Measurements from ENCODE around the gene MESP2. TPM values are rescaled to one million over a fixed set of nuclear protein-coding genes. Genes with fewer than 3 reads are reported as not detected.
"Not testable (repeated sequence)": the region's sequence is repeated elsewhere in the genome, so short reads cannot be mapped to it uniquely, and the experiment has no call there.

MESP2 gene
- total and polyA plus RNA-seq, 2 of the 8 experiments (the other 6 are each of a cell fraction or from before 2014, with no cell fraction given), result 0.35 to 0.80 TPM

- H3K4me2 ChIP-seq (ENCODE audit: insufficient read depth in 1 of 2, low read depth in 2 of 2, low read length in 2 of 2); H3K79me2 ChIP-seq (ENCODE audit: control insufficient read depth in 1 of 2, insufficient read depth in 2 of 2, low read length in 2 of 2); H2AK5ac ChIP-seq (ENCODE audit: low read depth, low read length); H2BK12ac ChIP-seq (ENCODE audit: low read depth, low read length); H3K27ac ChIP-seq (ENCODE audit: low read depth, low read length); H3K23ac ChIP-seq (ENCODE audit: insufficient read length); H3K36me3 ChIP-seq (ENCODE audit: control insufficient read depth in 2 of 4, insufficient read depth in 4 of 4, low read length in 3 of 4); H2BK20ac ChIP-seq (ENCODE audit: low read length); H3K56ac ChIP-seq (replicated peaks; ENCODE audit: insufficient read length, low read depth, low read length); H3K27me3 ChIP-seq (replicated peaks in 1 of 4; ENCODE audit: control insufficient read depth in 3 of 4, extremely low read depth in 1 of 4, insufficient read depth in 3 of 4, low read length in 3 of 4); H3K14ac ChIP-seq (ENCODE audit: insufficient read length); POLR2A ChIA-PET (ENCODE audit: partially characterized antibody); H2AFZ ChIP-seq (ENCODE audit: low read length); H3K4me3 ChIP-seq (ENCODE audit: extremely low read depth in 1 of 4, insufficient read depth in 2 of 4, low read depth in 3 of 4, low read length in 4 of 4); H3K4ac ChIP-seq (replicated peaks; ENCODE audit: insufficient read length, low read depth, low read length); FAIRE-seq; H3K79me1 ChIP-seq (ENCODE audit: low read depth, low read length); H3K9ac ChIP-seq (replicated peaks in 1 of 4; ENCODE audit: extremely low read depth in 1 of 4, low read depth in 3 of 4, low read length in 3 of 4); H3K23me2 ChIP-seq (ENCODE audit: low read depth, low read length); H2BK15ac ChIP-seq (ENCODE audit: low read length); H3K4me1 ChIP-seq (replicated peaks in 1 of 4; ENCODE audit: control insufficient read depth in 3 of 4, insufficient read depth in 4 of 4, low read length in 3 of 4); H3K9me3 ChIP-seq (ENCODE audit: insufficient read depth in 2 of 2, low read depth in 1 of 2, low read length in 1 of 2); H4K8ac ChIP-seq (ENCODE audit: extremely low read depth, insufficient read depth, low read length); H4K20me1 ChIP-seq (replicated peaks in 1 of 2; ENCODE audit: control insufficient read depth in 1 of 2, insufficient read depth in 2 of 2, low read length in 2 of 2); H2BK120ac ChIP-seq (replicated peaks; ENCODE audit: low read depth, low read length); H2BK5ac ChIP-seq (ENCODE audit: low read depth, low read length); DNase-seq (ENCODE audit: low read depth in 1 of 2, low spot score in 2 of 2); H4K5ac ChIP-seq (ENCODE audit: insufficient read length, low read depth, low read length); H4K91ac ChIP-seq (replicated peaks; ENCODE audit: insufficient read length, low read length); H3K18ac ChIP-seq (ENCODE audit: extremely low read depth, low read length): not testable (repeated sequence)
- CTCF ChIA-PET (ENCODE audit: partially characterized antibody), result interaction anchor here (1.4 kb wide), 1 partner anchor 10 kb away, joined by 5 read pairs; no protein-coding TSS in a partner anchor
- WGBS, 2 experiments (ENCODE audit: extremely low coverage in 1 of 2, insufficient coverage in 1 of 2, insufficient read length in 1 of 2, insufficient replicate concordance in 2 of 2, low coverage in 1 of 2, low lambda C conversion rate in 2 of 2, missing lambda C conversion rate in 1 of 2), result 90% methylated on average over 4 of the region's 4 CpGs; no CpG with 5 or more reads in 1 of the 2 experiments
These were observed 12.5 kb downstream of the MESP2 start for GRCh38 chr15:89788585-89788984.
